Activated naive CD4-positive, alpha-beta T cell treated with anti-CD3 and anti-CD28 coated beads, Interleukin-2, amount 50 U/mL, for 16 hours (primary cell): ENCODE measurements around the gene AKT2.

ENCODE experiments used
- DNase-seq: peaks from one replicate; pipeline ENCODE4 v3.0.0-alpha.2; 2020

Gene AKT2

DNA sequence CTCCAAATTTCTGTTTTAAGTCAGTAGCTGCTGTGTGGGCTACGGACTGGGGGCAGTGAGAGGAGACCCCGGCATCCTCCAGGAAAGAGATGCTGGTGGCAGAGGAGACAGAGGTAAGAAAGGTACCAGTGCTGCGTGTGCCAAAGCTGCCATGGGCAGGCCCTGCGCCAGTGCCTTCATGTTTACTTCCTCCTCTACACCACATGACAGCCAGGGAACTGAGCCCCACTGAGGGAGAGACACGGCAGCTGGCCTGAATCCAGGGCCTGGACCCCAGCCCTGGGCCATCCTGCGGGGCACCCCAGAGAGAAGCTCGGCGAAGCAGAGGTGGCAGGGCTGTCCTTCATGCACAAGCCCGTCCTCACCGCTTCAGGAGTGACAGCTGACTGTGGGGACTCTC is 35.9 kb downstream of the AKT2 start:
- no peak for DNase-seq

DNA sequence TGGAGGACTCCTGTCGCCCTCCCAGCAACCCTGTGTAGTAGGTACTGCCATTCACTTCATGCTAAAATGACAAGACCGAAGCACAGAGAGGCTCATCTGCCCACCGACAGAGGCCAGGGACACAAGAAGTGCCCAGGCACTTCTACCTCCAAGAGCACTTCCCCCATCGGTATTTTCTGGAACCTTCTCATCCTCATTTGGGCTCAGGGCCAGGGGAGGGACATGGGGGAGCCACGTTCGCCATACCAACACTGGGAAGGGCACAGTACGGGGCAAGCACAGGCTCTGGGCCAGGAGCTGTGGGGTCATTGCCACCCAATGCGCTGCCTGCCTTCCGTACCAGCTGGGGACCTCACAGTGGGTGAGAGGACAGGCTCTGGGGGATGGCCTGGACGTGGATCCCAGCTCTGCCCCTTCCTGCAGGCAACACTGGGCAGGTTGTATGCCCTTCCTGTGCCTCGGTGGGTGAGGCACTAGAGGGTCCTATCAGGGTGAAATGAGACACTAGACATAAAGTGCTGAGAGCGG is 37.3 kb downstream of the AKT2 start:
- no peak for DNase-seq

DNA sequence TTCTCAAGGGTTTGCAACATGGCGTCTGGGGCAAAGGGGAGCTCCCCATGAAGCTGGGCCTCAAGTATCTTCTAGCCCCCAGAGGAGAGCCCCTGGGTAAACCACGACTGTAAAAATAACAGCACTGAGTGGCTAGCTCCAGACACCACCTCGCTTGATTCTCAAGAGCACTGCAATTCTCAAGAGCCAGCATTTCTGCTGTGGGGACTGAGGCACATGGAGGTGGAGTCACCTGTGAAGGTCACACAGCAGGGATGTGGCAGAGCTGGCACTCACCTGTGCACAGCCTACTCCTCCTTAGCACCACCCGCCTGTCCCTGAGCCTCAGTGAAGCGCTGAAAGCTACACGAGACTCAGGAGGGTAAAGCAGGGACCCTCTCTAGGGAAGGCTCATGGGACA is 38.0 kb downstream of the AKT2 start:
- no peak for DNase-seq

DNA sequence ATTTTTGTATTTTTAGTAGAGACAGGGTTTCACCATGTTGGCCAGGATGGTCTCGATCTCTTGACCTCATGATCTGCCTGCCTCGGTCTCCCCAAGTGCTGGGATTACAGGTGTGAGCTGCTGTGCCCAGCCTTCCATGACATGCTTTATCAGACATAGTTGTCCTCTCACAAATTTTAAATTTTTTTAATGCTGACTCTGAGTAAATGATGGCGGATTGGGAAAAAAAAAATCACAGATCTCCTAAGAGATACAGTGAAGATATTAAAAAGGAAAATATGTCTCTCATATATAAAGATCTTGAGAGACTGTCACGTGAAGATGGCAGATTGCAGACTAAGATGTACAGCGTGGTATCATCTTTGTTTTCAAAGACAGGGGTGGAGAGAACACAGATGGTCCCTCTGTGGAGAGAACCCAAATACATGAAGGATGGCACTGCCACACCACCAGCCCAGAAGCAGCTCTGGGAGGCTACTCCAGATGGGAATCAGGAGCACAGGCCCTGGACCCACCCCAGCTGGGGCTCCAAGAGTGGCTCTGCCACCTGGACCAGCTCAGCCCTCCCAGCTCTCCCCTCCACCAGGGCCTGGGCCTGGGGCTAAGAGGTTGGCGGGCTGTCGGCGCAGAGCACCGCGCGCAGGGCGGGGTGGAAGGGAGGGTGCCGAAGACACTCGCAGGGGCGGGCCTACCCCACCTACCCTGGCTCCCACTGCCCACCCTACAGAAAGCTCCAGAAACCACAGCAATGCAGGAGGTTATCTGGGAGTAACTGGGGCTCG is 38.7 kb downstream of the AKT2 start:
- DNase-seq, result no peak

DNA sequence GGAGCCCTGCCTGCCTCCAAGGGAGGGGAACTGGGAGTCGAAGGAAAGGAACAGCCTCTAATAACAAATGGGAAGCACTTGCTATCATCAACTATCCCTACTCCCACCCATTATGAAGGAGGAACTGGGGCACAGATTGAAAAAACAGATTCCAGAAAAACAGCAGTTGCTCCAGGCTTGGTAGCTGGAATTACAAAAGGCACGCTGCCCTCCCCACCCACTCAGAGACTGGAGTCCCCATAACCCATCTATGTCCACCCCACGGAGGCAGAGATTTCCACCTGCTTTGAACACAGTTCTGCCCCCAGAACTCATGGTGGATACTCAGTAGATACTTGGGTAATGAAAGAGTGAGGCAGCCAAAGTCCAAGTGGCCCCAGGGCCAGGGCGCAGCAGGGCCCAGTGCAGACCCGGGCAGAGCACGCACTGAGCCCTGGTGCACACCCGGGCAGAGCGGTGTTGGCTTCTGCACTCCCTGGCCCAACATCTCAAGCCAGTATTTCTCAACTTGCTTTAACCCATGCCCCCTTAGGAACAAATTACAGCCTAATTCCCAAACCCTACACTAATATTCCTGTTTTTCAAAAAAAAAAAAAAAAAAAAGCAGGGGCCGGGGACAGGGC is 39.5 kb downstream of the AKT2 start:
- DNase-seq, result no peak

DNA sequence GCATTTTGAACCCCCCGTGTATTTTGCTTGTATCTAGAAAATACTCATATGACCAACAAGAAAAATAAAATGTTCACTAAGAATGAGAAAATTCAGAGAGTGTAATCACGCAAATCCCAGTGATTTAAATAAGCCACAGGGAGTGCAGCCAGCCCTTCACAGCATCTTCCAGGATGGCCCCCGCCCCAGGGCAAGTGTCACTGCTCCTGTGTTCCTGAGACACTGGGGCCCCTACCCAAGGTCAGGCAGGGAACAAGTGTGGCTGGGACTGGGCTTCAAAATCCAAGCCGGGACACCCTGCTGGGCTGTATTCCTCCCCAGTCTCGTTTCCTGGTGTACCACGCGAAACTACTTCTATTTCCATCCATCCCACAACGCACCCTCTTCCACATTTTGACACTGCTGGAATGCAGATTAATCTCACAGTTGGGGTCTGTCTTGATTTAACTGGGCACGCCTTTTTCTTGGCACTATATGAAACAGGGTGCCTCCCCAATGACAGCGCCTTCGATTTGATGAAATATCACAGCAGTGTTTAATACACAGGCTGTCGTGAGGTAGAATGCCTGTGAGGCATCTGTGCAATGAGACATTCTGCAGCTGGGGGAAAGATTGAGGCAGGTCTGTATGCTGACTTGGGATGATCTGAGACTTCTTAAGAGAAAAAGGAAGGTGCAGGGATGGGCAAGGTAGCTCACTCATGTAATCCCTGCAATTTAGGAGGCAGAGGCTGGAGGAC is 40.4 kb downstream of the AKT2 start:
- DNase-seq, result no peak

DNA sequence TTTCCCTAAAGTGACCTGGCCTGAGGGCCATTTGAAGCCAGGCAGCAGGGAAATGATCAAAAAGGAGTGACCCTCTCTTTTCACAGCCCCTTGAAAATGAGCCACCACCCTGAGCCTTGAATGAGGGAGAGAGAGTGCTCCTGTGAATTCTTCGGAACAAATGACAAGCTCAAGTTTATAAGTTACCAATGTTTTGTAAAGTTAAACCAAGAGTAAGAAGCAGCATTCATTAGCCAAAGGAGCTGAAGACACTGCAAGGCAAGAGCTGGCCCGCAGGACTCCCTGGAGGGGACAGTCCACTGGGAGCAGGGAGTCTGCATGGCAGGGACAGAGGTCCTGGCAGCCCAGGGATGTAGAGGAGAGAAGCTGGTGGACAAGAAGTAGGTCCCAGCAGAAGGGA is 42.0 kb downstream of the AKT2 start:
- no peak for DNase-seq

DNA sequence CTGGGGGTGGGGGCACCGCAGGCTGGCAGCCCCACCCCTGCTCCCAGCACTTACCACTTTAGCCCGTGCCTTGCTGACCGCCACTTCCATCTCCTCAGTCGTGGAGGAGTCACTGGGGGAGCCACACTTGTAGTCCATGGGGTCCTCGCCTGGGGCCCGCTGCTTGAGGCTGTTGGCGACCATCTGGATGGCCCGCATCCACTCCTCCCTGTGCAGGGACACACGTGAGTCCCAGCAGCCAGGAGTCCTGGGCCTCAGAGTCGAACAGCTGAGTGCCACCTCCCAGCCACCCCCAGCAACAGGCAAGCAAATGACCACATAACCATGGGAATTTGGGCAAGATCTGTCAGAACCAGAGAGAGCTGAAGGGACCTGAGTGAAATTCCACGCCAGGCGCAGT is 42.7 kb downstream of the AKT2 start:
- DNase-seq, result no peak

DNA sequence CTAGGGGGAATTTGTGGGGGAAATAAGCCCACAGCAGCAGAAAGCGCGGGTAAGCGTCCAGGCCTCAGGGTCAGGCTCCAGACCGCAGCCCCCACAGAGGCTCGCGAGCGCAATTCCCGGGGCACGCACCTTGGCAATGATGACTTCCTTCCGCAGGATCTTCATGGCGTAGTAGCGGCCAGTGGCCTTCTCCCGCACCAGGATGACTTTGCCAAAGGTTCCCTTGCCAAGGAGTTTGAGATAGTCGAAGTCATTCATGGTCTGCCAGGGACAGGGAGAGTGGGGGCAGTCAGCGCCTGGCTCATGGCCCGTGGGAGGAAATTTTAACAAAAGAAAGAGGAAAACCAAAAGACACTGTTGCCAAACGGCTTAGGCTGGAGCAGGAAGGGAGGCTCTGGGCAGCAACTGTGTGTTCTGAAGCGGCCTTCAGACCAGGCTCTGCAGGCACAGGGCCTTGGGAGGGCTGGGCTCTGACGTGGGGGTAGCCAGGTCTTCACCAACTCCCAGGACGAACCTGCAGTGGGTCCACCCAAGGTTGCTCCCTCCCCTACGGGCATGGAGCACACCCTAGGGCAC is 43.2 kb downstream of the AKT2 start:
- no peak for DNase-seq

DNA sequence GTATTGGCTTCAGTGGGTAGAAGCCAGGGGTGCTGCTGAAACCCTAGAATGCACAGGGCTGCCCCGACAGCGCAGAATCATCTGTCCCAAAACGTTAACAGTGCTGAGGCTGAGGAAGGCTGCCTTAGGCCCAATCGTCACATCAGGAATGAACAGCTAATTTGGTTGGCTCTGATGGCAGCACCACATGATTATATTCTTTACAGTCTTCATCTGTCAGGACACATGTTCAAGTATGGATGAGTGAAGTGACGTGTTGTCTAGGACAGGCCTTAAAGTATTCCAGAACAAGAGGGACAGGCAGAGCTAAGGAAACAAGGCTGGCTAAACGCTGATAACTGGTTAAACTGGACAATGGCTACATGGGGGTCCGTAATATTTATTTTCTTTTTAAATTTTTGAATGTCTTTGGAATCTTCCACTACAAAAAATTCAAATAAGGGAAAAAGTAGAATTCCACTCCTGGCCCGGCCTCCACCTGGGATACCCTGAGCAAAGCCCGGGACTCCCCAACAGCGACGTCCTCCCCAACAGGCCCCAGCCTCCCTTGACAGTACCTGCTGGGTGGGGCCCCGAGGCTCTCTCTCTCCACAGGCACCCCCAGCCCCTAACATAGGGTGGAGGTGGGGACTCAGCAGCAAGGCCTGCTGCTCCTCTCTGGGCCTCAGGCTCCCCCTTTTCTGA is 43.9 kb downstream of the AKT2 start:
- DNase-seq, result no peak

DNA sequence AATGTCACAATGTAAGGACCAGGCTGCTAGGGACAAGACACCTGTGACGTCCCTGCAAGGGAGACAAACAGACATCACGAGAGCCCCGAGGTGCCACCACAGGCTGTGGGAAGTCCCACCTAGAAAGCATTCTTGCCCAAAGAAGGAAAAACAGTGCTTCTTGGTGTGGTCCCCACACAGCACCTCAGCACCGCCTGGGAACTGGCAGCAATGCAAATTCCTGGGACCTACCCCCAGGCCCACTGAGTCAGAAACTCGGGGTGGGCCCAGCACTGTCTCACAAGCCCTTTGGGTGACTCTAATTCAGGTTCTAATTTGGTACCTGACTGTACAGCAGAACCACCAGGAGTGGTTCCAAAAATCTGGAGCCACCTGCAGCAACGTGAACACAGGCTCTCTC is 44.8 kb downstream of the AKT2 start:
- no peak for DNase-seq

DNA sequence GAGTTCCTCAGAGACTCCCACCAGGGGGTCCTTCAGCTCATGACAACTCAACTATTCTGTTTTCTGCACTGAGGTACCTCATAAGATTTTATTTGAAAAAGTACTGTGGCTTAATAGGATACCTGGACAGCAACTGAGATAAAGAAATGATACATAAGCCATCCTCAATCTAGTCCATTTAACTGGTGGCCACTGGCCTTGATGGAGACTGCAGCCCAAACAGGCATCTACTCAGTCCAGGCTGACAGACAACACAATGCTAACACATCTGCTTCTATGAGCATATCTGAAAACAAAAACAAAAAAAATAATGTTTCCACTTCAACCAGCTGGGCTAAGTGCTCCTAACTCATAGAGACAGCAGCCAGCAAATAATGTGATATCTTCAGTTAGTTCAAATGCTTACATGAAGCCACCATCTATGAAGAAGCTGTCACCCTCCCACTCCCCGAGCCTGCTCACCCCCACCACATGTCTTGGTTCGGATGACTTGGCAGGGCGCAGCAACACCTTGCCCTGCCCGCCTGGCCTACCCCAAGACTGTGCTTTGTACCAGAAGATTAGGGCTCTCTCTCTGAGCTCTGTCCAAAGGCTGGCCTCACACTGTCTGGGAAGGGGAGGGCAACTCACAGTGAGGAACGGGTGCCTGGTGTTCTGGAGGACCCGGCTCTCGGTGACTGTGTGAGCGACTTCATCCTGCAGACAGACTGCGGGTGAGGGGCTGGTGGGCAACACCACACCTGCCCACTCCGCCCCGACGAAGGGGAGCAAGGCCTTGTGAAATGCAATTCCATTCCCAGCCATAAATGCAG is 45.5 kb downstream of the AKT2 start:
- no peak for DNase-seq

DNA sequence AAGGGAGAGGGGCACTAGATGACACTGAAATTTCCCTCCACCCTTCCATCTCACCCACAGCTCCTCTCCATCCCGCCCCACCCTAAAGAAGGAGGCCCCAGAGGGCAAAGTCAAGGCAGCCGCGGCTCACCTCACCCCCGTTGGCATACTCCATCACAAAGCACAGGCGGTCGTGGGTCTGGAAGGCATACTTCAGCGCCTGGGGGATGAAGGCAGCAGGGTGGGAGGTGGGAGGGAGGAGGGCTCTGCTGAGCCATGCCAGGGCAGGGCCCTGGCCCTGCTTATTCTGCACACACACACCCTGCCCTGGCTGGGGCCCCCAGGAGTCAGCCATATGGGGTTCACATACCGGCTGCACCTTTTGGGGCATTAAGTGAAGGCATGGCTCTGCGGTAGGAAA is 46.4 kb downstream of the AKT2 start:
- no peak for DNase-seq

DNA sequence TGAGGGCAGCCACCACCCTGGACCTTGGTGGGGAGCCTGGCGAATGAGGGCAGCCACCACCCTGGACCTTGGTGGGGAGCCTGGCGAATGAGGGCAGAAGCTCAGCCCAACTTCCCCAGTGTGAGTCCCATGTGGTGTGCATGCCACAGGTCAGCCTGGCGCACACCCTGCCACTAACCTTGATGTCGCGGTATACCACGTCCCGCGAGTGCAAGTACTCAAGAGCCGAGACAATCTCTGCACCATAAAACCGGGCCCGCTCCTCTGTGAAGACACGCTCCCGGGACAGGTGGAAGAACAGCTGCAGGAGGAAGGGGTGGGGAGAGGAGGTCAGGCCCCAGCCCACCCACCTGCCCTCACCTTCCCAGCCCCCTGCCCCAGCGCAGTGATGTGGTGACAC is 47.4 kb downstream of the AKT2 start:
- DNase-seq, result no peak

DNA sequence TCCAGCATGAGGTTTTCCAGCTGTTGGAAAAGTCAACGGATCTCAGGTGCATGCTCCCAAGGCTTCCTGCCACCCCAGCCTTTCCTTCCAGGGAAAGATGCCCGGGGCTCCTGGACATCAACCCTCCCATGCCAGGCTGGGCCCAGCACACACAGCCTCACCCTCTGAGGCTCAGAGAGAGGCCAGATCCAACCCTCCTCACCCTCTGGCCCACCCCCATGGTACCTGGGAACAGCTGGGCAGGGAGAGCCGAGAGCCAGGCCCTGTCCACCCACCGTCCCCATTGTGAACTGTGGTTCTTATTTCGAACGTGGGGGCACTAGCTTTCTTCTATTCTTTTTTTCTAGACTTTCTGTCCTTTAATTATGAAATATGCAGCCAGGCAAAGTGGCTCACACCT is 48.8 kb downstream of the AKT2 start:
- no peak for DNase-seq

DNA sequence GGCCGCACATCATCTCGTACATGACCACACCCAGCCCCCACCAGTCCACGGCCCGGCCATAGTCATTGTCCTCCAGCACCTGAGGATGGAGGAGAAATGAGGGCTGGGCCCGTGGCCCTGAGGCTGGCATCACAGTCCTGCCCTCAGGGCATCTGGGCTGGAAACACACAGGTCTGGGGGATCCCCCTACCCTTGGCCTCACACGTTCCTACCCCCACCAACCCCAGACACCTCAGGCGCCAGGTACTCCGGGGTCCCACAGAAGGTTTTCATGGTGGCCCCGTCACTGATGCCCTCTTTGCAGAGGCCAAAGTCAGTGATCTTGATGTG is 49.2 kb downstream of the AKT2 start:
- no peak for DNase-seq

DNA sequence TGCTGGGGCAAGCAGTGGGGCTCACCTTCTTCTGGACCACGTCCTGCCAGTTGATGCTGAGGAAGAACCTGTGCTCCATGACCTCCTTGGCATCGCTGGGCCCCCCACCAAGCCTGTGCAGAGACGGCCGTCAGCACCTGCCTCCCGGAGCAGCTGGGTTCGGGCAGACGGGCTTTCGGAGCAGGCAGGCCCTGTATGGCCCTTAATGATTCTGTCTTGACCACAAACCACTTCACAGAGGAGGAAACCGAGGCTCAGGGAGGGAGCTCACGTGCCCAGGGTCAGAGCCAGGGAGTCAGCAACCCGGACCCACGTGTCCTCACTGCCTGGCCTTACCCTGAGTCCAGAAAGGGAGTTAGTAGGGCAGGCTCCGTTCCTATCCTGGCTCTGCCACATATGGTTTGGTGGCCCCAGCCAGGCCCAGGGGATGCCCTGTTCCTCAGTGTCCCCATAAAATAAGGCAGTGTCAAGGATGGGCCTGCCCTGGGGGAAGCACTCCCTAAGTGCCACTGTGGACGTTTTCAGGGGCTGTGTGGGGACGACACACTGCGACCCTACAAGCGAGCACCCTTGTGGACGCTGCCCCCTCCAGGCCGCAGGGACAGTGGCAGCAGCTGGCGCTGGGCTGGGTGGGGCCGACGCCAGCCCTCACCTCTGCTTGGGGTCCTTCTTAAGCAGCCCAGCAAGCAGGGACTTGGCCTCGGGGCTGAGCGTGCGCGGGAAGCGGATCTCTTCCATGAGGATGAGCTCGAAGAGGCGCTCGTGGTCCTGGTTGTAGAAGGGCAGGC is 49.7 kb downstream of the AKT2 start:
- no peak for DNase-seq

DNA sequence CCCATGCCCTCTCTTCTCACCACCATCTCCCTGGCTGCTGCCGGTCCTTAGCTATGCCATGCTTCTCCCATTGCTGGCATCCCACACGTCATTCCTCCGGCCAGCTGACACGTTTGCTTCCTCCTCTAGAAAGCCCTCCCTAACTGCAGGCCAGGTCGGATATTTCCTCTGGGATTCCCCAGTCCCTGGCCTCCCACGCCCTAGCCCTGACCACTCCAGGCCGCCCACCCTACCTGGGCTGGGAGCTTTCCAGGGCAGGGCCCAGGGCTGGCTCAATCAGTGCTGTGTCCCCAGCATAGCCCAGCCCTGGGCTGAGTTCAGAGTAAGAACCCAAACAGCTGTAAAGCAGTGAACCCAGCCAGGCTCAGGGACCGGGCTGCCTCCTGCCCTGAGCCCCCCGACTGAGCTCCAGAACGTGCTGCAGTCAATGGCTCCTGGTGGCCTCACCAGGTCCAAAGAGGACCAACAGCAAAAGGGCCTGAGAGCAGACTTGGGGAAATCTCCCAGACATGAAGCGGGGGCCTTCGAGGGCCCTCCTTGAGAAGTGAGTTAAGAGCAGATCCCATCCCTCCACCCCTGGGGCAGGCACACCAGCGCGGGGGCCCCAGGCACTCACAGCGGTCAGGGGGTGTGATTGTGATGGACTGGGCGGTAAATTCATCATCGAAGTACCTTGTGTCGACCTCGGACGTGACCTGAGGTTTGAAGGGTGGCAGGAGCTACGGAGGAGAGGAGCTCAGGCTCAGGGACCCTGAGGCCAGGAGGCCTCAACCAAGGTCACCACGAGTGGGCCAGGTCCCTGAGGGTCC is 50.5 kb downstream of the AKT2 start:
- no peak for DNase-seq

DNA sequence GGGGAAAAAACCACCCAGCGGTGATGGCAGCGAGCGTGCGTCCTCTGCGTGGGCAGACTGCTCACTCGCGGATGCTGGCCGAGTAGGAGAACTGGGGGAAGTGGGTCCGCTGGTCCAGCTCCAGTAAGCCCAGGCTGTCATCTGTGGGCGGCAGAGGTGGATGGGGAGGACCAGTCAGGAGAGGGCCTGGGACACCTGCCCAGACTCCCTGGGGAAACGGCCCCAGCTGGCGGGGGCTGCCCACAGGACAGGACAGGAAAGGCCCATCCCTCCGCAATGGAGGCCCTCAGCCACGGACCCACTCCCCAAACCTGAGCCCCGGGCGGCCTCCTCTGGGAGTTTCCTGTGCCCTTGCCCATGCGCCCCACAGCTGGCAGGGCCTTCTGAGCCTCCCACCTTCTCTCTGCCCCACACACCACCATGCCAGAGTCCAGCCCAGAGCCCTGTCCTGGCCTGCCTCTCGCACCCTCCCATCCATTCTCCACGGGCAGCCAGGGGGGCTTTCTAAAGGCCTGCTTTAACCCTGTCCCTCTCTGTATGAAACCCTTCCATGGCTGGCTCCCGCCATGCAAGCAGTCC is 51.2 kb downstream of the AKT2 start:
- no peak for DNase-seq
